Ishikawa (cell line): Measurements from ENCODE around the gene PRSS58.

ENCODE experiments used
- EP300 ChIP-seq: IDR thresholded peaks from 2 replicates; pipeline ENCODE4 v1.6.1; 2012; ENCODE audit warnings: borderline replicate concordance
- TAF1 ChIP-seq: IDR thresholded peaks from 2 replicates; pipeline ENCODE4 v1.6.1; 2012; ENCODE audit warnings: low read depth, mild to moderate bottlenecking

DNA sequence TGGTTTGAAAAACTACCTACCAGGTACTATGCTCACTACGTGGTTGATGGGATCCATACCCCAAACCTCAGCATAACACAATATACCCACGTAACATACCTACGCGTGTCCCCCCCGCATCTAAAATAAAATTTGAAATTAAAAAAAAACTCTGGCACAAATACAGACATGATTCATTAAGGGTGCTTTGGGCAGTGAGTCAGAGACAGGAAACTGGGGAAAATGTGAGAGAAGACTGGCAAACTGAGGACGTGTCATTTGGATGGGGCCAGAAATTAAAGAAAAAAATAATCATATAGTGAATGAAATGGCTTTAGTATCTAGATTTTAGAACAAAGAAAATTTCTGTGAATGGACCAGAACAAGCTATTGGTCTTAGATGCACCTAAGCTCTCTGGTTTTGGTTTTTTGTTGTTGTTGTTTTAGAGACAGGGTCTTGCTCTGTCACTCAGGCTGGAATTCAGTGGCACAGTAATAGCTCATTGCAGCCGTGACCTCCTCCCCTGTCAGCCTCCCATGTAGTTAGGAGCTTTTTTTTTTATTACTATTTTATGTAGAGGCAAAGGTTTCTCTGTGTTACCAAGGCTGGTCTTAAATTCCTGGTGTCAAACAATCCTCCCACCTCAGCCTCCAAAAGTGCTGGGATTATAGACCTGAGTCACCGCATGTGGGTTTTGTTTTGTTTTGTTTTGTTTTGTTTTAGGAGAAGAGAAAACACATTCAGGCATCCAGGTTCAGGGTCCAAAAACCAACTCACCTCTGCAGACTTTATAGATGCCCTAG, 5.9 kb upstream of the PRSS58 start:
- TF ChIP-seq TAF1 (no peak), EP300 (no peak)
